ENCODE measurements around the gene TNFRSF14. TPM values are rescaled to one million over a fixed set of nuclear protein-coding genes. Genes with fewer than 3 reads are reported as not detected.

Gene TNFRSF14
- total RNA-seq, 1 experiment from 2014 or later = 0.57 TPM

- Histone ChIP-seq H3T11ph (ENCODE audit: low read length) (no peak within 1 kb of the TSS), H3K9ac (ENCODE audit: extremely low read depth, insufficient read length, low read length) (no peak within 1 kb of the TSS), H3K79me2 (ENCODE audit: insufficient read depth, low read length) (peaks cover 5% of the 10 kb centered on the region; the same call in 1 of the 2 replicates), H2BK15ac (ENCODE audit: low read depth, low read length) (no peak within 1 kb of the TSS), H4K8ac (replicated peaks; ENCODE audit: insufficient read length, low read depth, low read length) (no peak within 1 kb of the TSS), H2AFZ (ENCODE audit: low read length) (no peak within 1 kb of the TSS), H3K4me2 (ENCODE audit: insufficient read depth, insufficient read length, low read length) (peak within 1 kb of the TSS; percentile 35), H3K27ac (ENCODE audit: insufficient read length, low read depth, low read length) (no peak within 1 kb of the TSS), H3K4ac (ENCODE audit: low read depth, low read length) (no peak within 1 kb of the TSS), H3K79me1 (ENCODE audit: insufficient read depth, low read depth, low read length, poor library complexity, severe bottlenecking) (peaks cover 2% of the 10 kb centered on the region), H4K5ac (ENCODE audit: insufficient read length, low read depth, low read length) (no peak within 1 kb of the TSS), H3K9me3 (ENCODE audit: control insufficient read depth, low read depth, low read length) (no peaks in the 10 kb centered on the region), H3K56ac (ENCODE audit: insufficient read length, low read depth, low read length) (no peak within 1 kb of the TSS), H3K18ac (ENCODE audit: insufficient read length, low read depth, low read length) (no peak within 1 kb of the TSS), H2BK12ac (ENCODE audit: insufficient read length, low read depth, low read length) (no peak within 1 kb of the TSS), H3K14ac (ENCODE audit: insufficient read depth, low read length) (no peak within 1 kb of the TSS), H4K91ac (ENCODE audit: insufficient read length, low read depth, low read length) (no peak within 1 kb of the TSS), H3K23ac (ENCODE audit: insufficient read length, low read depth, low read length) (no peak within 1 kb of the TSS), H3K23me2 (ENCODE audit: insufficient read length, low read depth, low read length, poor library complexity, severe bottlenecking) (peaks cover 11% of the 10 kb centered on the region), H3K4me1 (ENCODE audit: insufficient read depth, low read length) (no peaks in the 10 kb centered on the region; the same call in 1 of the 2 replicates), H3K27me3 (ENCODE audit: insufficient read depth, low read length) (peaks cover 40% of the 10 kb centered on the region; the same call in 1 of the 2 replicates), H4K20me1 (ENCODE audit: control insufficient read depth, insufficient read depth, insufficient read length) (no peaks in the 10 kb centered on the region), H2AK5ac (ENCODE audit: insufficient read length, low read length) (no peak within 1 kb of the TSS), H2BK5ac (ENCODE audit: insufficient read length, low read length) (no peak within 1 kb of the TSS), H2BK20ac (ENCODE audit: low read depth, low read length, poor library complexity, severe bottlenecking) (no peak within 1 kb of the TSS), H2BK120ac (ENCODE audit: low read depth, low read length, poor library complexity, severe bottlenecking) (no peak within 1 kb of the TSS)
- peaks cover 80% of the 10 kb centered on the region for H3K27me3 Mint-ChIP-seq (ENCODE audit: low read depth)
- no peaks in the 10 kb centered on the region; a peak in 2 of 5 replicates for H3K9me3 Mint-ChIP-seq
- no CpG with 5 or more reads among the region's 91 CpGs for WGBS (ENCODE audit: extremely low coverage, insufficient read length, low lambda C conversion rate)
- peaks cover 20 to 23% of the 10 kb centered on the region in 2 experiments for H3K4me1 Mint-ChIP-seq
- H3K4me3 Mint-ChIP-seq = peak within 1 kb of the TSS; percentile 22 to 74; a peak in 4 of 5 replicates
- DNase-seq = peak; percentile 61
- H3K36me3 Mint-ChIP-seq (ENCODE audit: insufficient read depth in 1 of 3, low read depth in 3 of 3) = peaks cover 0 to 2% (median under 1%) of the 10 kb centered on the region in 3 experiments; a peak in 3 of 7 replicates
- no peak within 1 kb of the TSS for H3K27ac Mint-ChIP-seq
- no peak for TF ChIP-seq CTCF (conservative IDR thresholded peaks at IDR 0.05)
Measured at GRCh38 chr1:2529784-2530512, 26.2 kb upstream of the TNFRSF14 start, which contains the start of gene HES5. TSS of gene HES5 (minus strand) at chr1:2530263. CDS start at chr1:2530164, 99 bp downstream.
